GM19324 (cell line): ENCODE measurements around the gene LRRN3.
"Not testable (repeated sequence)": the region's sequence is repeated elsewhere in the genome, so short reads cannot be mapped to it uniquely, and the experiment has no call there.

ENCODE experiments used
- ATAC-seq: cut with Tn5 transposase; IDR thresholded peaks from one replicate; pipeline ENCODE4 v1.9.1; 2021; ENCODE audit warnings: mild to moderate bottlenecking, moderate library complexity; ENCODE audit not compliant: unreplicated experiment, low FRiP score

Gene LRRN3

GRCh38 chr7:111090846-111091245, at the start of gene LRRN3:
LRRN3 (plus strand) TSS chr7:111091127; CDS start chr7:111122773, 31,646 bp downstream.
- no peak for ATAC-seq

GRCh38 chr7:111041577-111041976, 49.4 kb upstream of the LRRN3 start:
- no peak for ATAC-seq

GRCh38 chr7:111042842-111043241, 48.1 kb upstream of the LRRN3 start:
- no peak for ATAC-seq

- ATAC-seq = peak; percentile 94
These were observed 47.4 kb upstream of the LRRN3 start for GRCh38 chr7:111043561-111043960.

GRCh38 chr7:111045449-111045848, 45.5 kb upstream of the LRRN3 start:
- no peak for ATAC-seq

GRCh38 chr7:111047595-111047994, 43.3 kb upstream of the LRRN3 start:
- no peak for ATAC-seq

- ATAC-seq = no peak
These were observed 40.8 kb upstream of the LRRN3 start for GRCh38 chr7:111049971-111050680.

GRCh38 chr7:111050875-111051416, 40.0 kb upstream of the LRRN3 start:
- no peak for ATAC-seq

- ATAC-seq = no peak
These were observed 39.1 kb upstream of the LRRN3 start for GRCh38 chr7:111051832-111052231.

- no peak for ATAC-seq
These were observed 37.9 kb upstream of the LRRN3 start for GRCh38 chr7:111053035-111053434.

GRCh38 chr7:111056371-111056770, 34.6 kb upstream of the LRRN3 start:
- ATAC-seq = no peak

GRCh38 chr7:111057066-111057465, 33.9 kb upstream of the LRRN3 start:
- no peak for ATAC-seq

GRCh38 chr7:111059833-111060232, 31.1 kb upstream of the LRRN3 start:
- ATAC-seq = no peak

- ATAC-seq = no peak
These were observed 27.8 kb upstream of the LRRN3 start for GRCh38 chr7:111063166-111063565.

GRCh38 chr7:111067251-111067650, 23.7 kb upstream of the LRRN3 start:
- no peak for ATAC-seq

GRCh38 chr7:111067682-111068081, 23.2 kb upstream of the LRRN3 start:
- ATAC-seq = no peak

GRCh38 chr7:111068618-111069017, 22.3 kb upstream of the LRRN3 start:
- no peak for ATAC-seq

- no peak for ATAC-seq
These were observed 19.4 kb upstream of the LRRN3 start for GRCh38 chr7:111071556-111071955.

- not testable (repeated sequence) for ATAC-seq
These were observed 18.3 kb upstream of the LRRN3 start for GRCh38 chr7:111072658-111073057.

GRCh38 chr7:111074071-111074747, 16.7 kb upstream of the LRRN3 start:
- ATAC-seq = no peak

- ATAC-seq = no peak
These were observed 16.2 kb upstream of the LRRN3 start for GRCh38 chr7:111074748-111075146.

GRCh38 chr7:111075498-111075897, 15.4 kb upstream of the LRRN3 start:
- ATAC-seq = no peak
